Natural killer cell (primary cell): ENCODE data around the gene RAPGEF4. TPM values are rescaled to one million over a fixed set of nuclear protein-coding genes. Genes with fewer than 3 reads are reported as not detected.
A peak's percentile ranks its signal among the peaks of the same experiment; 100 is the strongest.

Source experiments
- ATAC-seq, 3 donors: fragments of 150-1000 bp in 2 of 3; fragments of 200-7000 bp in 1 of 3; cut with Tn5 transposase; 1 replicate in 1 of 3; 2 replicates in 2 of 3; pipeline ENCODE4 v1.10.0; 2021; ENCODE audit warnings: mild to moderate bottlenecking in 2 of 3, moderate library complexity in 2 of 3
- DNase-seq, 2 donors: peaks; one replicate each; pipeline versions ENCODE4 v3.0.0 to v3.0.0-alpha.2; 2013 to 2021; ENCODE audit warnings: mixed read lengths in 1 of 2
- H3K27ac ChIP-seq: one replicate; pipeline ENCODE4 v1.5.1; 2013; ENCODE audit warnings: mild to moderate bottlenecking, low read length
- H3K27me3 ChIP-seq: one replicate; pipeline ENCODE4 v1.6.1; 2013; ENCODE audit warnings: low read length; ENCODE audit not compliant: control insufficient read depth, insufficient read depth
- H3K36me3 ChIP-seq: one replicate; pipeline ENCODE4 v1.6.1; 2013; ENCODE audit warnings: low read length; ENCODE audit not compliant: control insufficient read depth, insufficient read depth
- H3K4me1 ChIP-seq: one replicate; pipeline ENCODE4 v1.6.1; 2013; ENCODE audit warnings: low read length; ENCODE audit not compliant: control insufficient read depth, insufficient read depth
- H3K4me3 ChIP-seq: one replicate; pipeline ENCODE4 v1.5.1; 2013; ENCODE audit warnings: low read length
- H3K9me3 ChIP-seq: one replicate; pipeline ENCODE4 v1.6.1; 2013; ENCODE audit warnings: low read length; ENCODE audit not compliant: control insufficient read depth, insufficient read depth
- H3K27ac Mint-ChIP-seq, 2 donors: one replicate each; pipeline ENCODE4 v1.8.0; 2022; ENCODE audit warnings: mild to moderate bottlenecking in 2 of 2, mixed read lengths in 2 of 2, moderate library complexity in 1 of 2
- H3K27me3 Mint-ChIP-seq, 2 donors: one replicate each; pipeline ENCODE4 v1.8.0; 2022; ENCODE audit warnings: low read depth in 2 of 2, mixed read lengths in 2 of 2
- H3K36me3 Mint-ChIP-seq: one replicate; pipeline ENCODE4 v1.8.0; 2022; ENCODE audit warnings: mixed read lengths
- H3K4me1 Mint-ChIP-seq, 2 donors: one replicate each; pipeline ENCODE4 v1.8.0; 2022; ENCODE audit warnings: mixed read lengths in 2 of 2
- H3K4me3 Mint-ChIP-seq: one replicate; pipeline ENCODE4 v1.8.0; 2022; ENCODE audit warnings: mild to moderate bottlenecking, moderate library complexity, mixed read lengths
- H3K9me3 Mint-ChIP-seq, 2 donors: one replicate each; pipeline ENCODE4 v1.8.0; 2022; ENCODE audit warnings: mixed read lengths in 2 of 2
- CTCF ChIP-seq: fragments of 200-600 bp; IDR thresholded peaks from one replicate; pipeline ENCODE4 v1.8.0; 2022; ENCODE audit warnings: antibody characterized with exemption
- WGBS: methylation state at CpG from one replicate; pipeline ENCODE4 v1.1.7; 2013; ENCODE audit warnings: missing lambda C conversion rate; ENCODE audit not compliant: insufficient coverage; 5-methylcytosine and 5-hydroxymethylcytosine counted together
- intact Hi-C: fragments of 100-400 bp; cut with micrococcal nuclease; formaldehyde crosslinking; loops from one replicate; pipeline ENCODE4 v1.14.2; 2022
- total RNA-seq, 4 donors: library from RNA; stranded (reverse); fragments of 120-200 nt in 1 of 4; gene quantifications; one replicate each; pipeline versions ENCODE4 v1.2.3 to v1.2.4, GENCODE V29; 2013 to 2022

RAPGEF4 gene
- total RNA-seq, 3 donors from 2014 or later (not counting 1 experiment from before 2014, with no cell fraction given), result 0.50 TPM; not detected in 2

GRCh38 chr2:173076581-173077345 lies 341.1 kb downstream of the RAPGEF4 start:
- no peak overlapping the region for H3K27ac ChIP-seq
- H3K9me3 ChIP-seq, result no peaks in the 10 kb centered on the region
- H3K27me3 ChIP-seq, result peaks cover under 1% of the 10 kb centered on the region
- DNase-seq (peak in 1 of 2 donors; percentile 18), ATAC-seq (peak; percentile 24 to 40 (median 39))
- TF ChIP-seq CTCF, result no peak
- H3K4me1 ChIP-seq, result peaks cover 10% of the 10 kb centered on the region
- peak overlapping the region; percentile 33 for H3K4me3 ChIP-seq
- Mint-ChIP-seq H3K27me3 (peaks cover 6 to 9% of the 10 kb centered on the region in 2 donors), H3K9me3 (no peaks in the 10 kb centered on the region), H3K4me1 (peaks cover 6 to 14% of the 10 kb centered on the region in 2 donors), H3K36me3 (no peaks in the 10 kb centered on the region), H3K27ac (peak overlapping the region in 1 of 2 donors; percentile 57), H3K4me3 (peak overlapping the region; percentile 91)
- WGBS, result 18% methylated on average over 27 of the region's 27 CpGs
- no peaks in the 10 kb centered on the region for H3K36me3 ChIP-seq
- intact Hi-C loops, result loop anchor here (2.0 kb wide), 1 partner anchor 134 kb away; no protein-coding TSS in a partner anchor

GRCh38 chr2:173077506-173078177 lies 342.0 kb downstream of the RAPGEF4 start:
- Mint-ChIP-seq H3K27ac (no peak overlapping the region), H3K4me3 (peak overlapping the region; percentile 91), H3K9me3 (no peaks in the 10 kb centered on the region), H3K4me1 (peaks cover 6 to 14% of the 10 kb centered on the region in 2 donors), H3K27me3 (peaks cover 0 to 3% of the 10 kb centered on the region in 2 donors), H3K36me3 (no peaks in the 10 kb centered on the region)
- no peak for ATAC-seq
- no peak overlapping the region for H3K4me3 ChIP-seq
- intact Hi-C loops, result loop anchor here (2.0 kb wide), 1 partner anchor 133 kb away; no protein-coding TSS in a partner anchor
- 93% methylated on average over 3 of the region's 5 CpGs for WGBS
- no peak for TF ChIP-seq CTCF
- no peaks in the 10 kb centered on the region for H3K27me3 ChIP-seq
- no peaks in the 10 kb centered on the region for H3K36me3 ChIP-seq
- no peaks in the 10 kb centered on the region for H3K9me3 ChIP-seq
- H3K4me1 ChIP-seq, result peaks cover 10% of the 10 kb centered on the region
- no peak for DNase-seq
- no peak overlapping the region for H3K27ac ChIP-seq

DNA sequence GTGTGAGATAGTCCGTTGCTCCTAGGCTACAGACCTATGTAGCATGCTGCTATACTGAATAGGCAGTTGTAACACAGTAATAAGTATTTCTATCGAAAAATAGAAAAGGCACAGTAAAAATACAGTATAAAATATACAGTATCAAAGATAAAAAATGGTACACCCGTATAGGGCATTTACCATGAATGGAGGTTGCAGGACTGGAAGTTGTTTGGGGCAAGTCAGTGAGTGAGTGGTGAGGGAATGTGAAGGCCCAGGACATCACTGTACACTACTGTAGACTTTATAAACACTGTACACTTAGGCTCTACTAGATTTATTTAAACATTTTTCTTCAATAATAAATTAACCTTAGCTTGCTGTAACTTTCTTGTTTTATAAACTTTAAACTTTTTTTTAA lies 343.5 kb downstream of the RAPGEF4 start:
- H3K36me3 ChIP-seq, result no peaks in the 10 kb centered on the region
- Mint-ChIP-seq H3K27me3 (no peaks in the 10 kb centered on the region), H3K27ac (no peak overlapping the region), H3K4me3 (no peak overlapping the region), H3K9me3 (no peaks in the 10 kb centered on the region), H3K4me1 (peaks cover 6 to 14% of the 10 kb centered on the region in 2 donors), H3K36me3 (no peaks in the 10 kb centered on the region)
- no CpG with 5 or more reads among the region's 3 CpGs for WGBS
- H3K4me3 ChIP-seq, result no peak overlapping the region
- TF ChIP-seq CTCF, result no peak
- DNase-seq (no peak), ATAC-seq (no peak)
- no peaks in the 10 kb centered on the region for H3K9me3 ChIP-seq
- intact Hi-C loops, result no loop called here
- H3K27me3 ChIP-seq, result no peaks in the 10 kb centered on the region
- H3K4me1 ChIP-seq, result peaks cover 10% of the 10 kb centered on the region
- H3K27ac ChIP-seq, result no peak overlapping the region
